A673 (cell line): Measurements from ENCODE around the gene ACIN1. TPM values are rescaled to one million over a fixed set of nuclear protein-coding genes. Genes with fewer than 3 reads are reported as not detected.

Experiments used
- BruUV-seq: library from RNA; stranded (reverse); fragments of 400-500 nt; replicated peaks from 2 replicates; lab custom pipeline; 2021; lab: Mats Ljungman, UMichigan
- CTCF ChIA-PET: fragments of 300-600 bp; sonication (Branson Sonifier 250); formaldehyde crosslinking; loops from one replicate; lab custom pipeline; 2022; ENCODE audit warnings: antibody characterized with exemption; lab: Charles Lee
- POLR2A ChIA-PET: fragments of 300-600 bp; sonication (Branson Sonifier 250); formaldehyde crosslinking; loops from one replicate; lab custom pipeline; 2022; ENCODE audit warnings: antibody characterized with exemption; ENCODE audit not compliant: low non-redundant PET; lab: Charles Lee
- DNase-seq: peaks from one replicate; pipeline ENCODE4 v3.0.0-alpha.2; 2015; ENCODE audit warnings: low spot score
- H3K27ac ChIP-seq: fragments of 200-600 bp; sonication (generic); 2 replicates; pipeline ENCODE4 v1.5.1; 2016; ENCODE audit warnings: mixed run types, low read depth, mild to moderate bottlenecking, mixed read lengths, antibody characterized with exemption, low read length; ENCODE audit not compliant: poor library complexity, severe bottlenecking
- H3K27me3 ChIP-seq: fragments of 200-600 bp; sonication (generic); replicated peaks from 2 replicates; pipeline ENCODE4 v1.6.1; 2017; ENCODE audit warnings: mixed run types, low read depth, mild to moderate bottlenecking, mixed read lengths, antibody characterized with exemption, low read length; ENCODE audit not compliant: insufficient read depth, poor library complexity
- H3K36me3 ChIP-seq: fragments of 200-600 bp; sonication (generic); 2 replicates; pipeline ENCODE4 v1.6.1; 2016; ENCODE audit warnings: mixed run types, mild to moderate bottlenecking, mixed read lengths, antibody characterized with exemption, low read length; ENCODE audit not compliant: insufficient read depth, poor library complexity, severe bottlenecking
- H3K4me1 ChIP-seq: fragments of 200-600 bp; sonication (generic); 2 replicates; pipeline ENCODE4 v1.6.1; 2017; ENCODE audit warnings: mixed run types, mild to moderate bottlenecking, mixed read lengths, antibody characterized with exemption, low read length; ENCODE audit not compliant: insufficient read depth, poor library complexity, severe bottlenecking
- H3K4me3 ChIP-seq: fragments of 200-600 bp; sonication (generic); 2 replicates; pipeline ENCODE4 v1.5.1; 2016; ENCODE audit warnings: low read depth, mixed run types, mild to moderate bottlenecking, mixed read lengths, low read length; ENCODE audit not compliant: poor library complexity, severe bottlenecking
- H3K9me3 ChIP-seq: fragments of 200-600 bp; sonication (generic); 2 replicates; pipeline ENCODE4 v1.6.1; 2016; ENCODE audit warnings: mixed run types, low read depth, mild to moderate bottlenecking, mixed read lengths, antibody characterized with exemption, low read length; ENCODE audit not compliant: poor library complexity, severe bottlenecking
- EZH2 ChIP-seq: fragments of 200-600 bp; sonication (generic); IDR thresholded peaks from 2 replicates; pipeline ENCODE4 v1.6.1; 2017; ENCODE audit warnings: borderline replicate concordance, low read depth, mild to moderate bottlenecking, mixed read lengths, antibody characterized with exemption, low read length; ENCODE audit not compliant: poor library complexity, severe bottlenecking
- intact Hi-C: fragments of 100-400 bp; cut with micrococcal nuclease; formaldehyde crosslinking; loops from one replicate; pipeline ENCODE4 v1.10.0; 2022; ENCODE audit not compliant: unreplicated experiment
- total RNA-seq: library from RNA; stranded (reverse); gene quantifications from 2 replicates; pipeline ENCODE4 v1.2.3, GENCODE V29; 2021
- TF ChIP-seq, protein P1 (sequence below): fragments of 300-800, 200-600 bp; sonication (generic); conservative IDR thresholded peaks from 2 replicates; pipeline ENCODE4 v1.5.1; 2017; ENCODE audit warnings: low read depth, mild to moderate bottlenecking, antibody characterized with exemption, low read length, moderate library complexity, mixed read lengths

ACIN1 gene
- total RNA-seq, 1 experiment from 2014 or later, result 339 TPM

DNA sequence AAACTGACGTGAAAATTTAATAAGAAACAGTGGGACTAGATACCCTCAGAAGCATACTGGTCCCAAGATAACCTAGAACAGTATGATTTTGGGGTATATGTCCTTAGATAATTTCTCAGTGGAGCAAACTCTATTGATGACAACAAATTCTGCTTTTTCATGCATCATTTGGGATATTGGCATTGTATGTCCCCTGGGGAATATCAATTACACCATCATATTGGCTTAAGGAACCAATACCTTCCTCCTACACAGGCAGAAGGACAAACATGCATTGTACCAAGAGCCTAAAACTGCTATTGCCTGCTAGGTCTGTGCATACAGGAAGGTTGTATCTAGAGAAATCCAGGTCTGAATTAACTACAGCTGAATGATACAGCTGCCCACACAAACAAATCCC is 20.0 kb downstream of the ACIN1 start:
- Histone ChIP-seq H3K27ac (no peak overlapping the region), H3K9me3 (no peaks in the 10 kb centered on the region), H3K4me3 (no peak overlapping the region), H3K4me1 (peaks cover 11% of the 10 kb centered on the region), H3K36me3 (peaks cover 76% of the 10 kb centered on the region), H3K27me3 (no peaks in the 10 kb centered on the region)
- intact Hi-C loops, result no loop called here
- TF ChIP-seq, protein P1, sequence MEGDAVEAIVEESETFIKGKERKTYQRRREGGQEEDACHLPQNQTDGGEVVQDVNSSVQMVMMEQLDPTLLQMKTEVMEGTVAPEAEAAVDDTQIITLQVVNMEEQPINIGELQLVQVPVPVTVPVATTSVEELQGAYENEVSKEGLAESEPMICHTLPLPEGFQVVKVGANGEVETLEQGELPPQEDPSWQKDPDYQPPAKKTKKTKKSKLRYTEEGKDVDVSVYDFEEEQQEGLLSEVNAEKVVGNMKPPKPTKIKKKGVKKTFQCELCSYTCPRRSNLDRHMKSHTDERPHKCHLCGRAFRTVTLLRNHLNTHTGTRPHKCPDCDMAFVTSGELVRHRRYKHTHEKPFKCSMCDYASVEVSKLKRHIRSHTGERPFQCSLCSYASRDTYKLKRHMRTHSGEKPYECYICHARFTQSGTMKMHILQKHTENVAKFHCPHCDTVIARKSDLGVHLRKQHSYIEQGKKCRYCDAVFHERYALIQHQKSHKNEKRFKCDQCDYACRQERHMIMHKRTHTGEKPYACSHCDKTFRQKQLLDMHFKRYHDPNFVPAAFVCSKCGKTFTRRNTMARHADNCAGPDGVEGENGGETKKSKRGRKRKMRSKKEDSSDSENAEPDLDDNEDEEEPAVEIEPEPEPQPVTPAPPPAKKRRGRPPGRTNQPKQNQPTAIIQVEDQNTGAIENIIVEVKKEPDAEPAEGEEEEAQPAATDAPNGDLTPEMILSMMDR, result no peak
- TF ChIP-seq EZH2, result no peak
- no peak for DNase-seq
- no TSS peak for BruUV-seq
- ChIA-PET POLR2A (no interaction called here), CTCF (no interaction called here)

DNA sequence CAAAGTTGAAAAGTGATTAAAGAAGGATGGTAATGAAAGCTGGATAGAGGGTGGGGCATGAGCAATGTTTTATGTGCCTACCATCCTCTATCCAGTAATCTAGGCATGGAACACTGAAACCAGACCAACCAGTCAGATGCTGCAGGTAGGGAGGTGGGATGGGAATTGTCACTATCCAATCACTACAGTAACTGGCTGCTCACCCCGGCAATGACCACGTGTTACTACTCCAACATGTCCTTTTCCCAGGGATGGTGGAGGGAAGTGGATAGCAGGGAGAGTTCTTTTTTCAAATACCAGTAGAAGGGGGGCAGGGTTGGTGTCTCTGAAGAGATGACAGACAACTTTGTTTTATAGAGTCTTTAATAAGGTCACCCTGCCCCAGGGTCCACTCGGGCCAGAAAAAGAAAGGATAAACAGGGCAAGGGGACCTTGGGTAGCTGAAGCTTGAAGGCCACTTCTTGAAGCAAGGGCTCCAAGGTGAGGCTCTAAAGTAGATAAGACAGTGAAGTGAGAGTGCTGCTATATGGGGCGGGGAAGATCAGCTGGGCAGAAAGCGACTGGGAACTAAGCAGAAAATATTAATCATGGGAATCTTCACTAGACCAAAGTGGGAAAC is 22.9 kb downstream of the ACIN1 start:
- no TSS peak for BruUV-seq
- H3K36me3 ChIP-seq, result peaks cover 71% of the 10 kb centered on the region
- peaks cover 30% of the 10 kb centered on the region for H3K4me1 ChIP-seq
- CTCF ChIA-PET, result interaction anchor here (0.6 to 1.5 kb wide), 4 partner anchors 23 to 86 kb away, joined by 3 to 4 read pairs (median 4); partner anchors contain the start of genes ACIN1 and C14orf119
- intact Hi-C loops, result no loop called here
- POLR2A ChIA-PET, result interaction anchor here (0.5 to 0.7 kb wide), 4 partner anchors 23 to 115 kb away, joined by 3 to 11 read pairs (median 4); partner anchors contain the start of genes ACIN1, C14orf119 and HAUS4
- peak overlapping the region; percentile 90 for H3K27ac ChIP-seq
- H3K4me3 ChIP-seq, result peak overlapping the region; percentile 86
- H3K9me3 ChIP-seq, result no peaks in the 10 kb centered on the region
- no peak for DNase-seq
- no peaks in the 10 kb centered on the region for H3K27me3 ChIP-seq
- no peak for TF ChIP-seq EZH2
- TF ChIP-seq, protein P1, result no peak

DNA sequence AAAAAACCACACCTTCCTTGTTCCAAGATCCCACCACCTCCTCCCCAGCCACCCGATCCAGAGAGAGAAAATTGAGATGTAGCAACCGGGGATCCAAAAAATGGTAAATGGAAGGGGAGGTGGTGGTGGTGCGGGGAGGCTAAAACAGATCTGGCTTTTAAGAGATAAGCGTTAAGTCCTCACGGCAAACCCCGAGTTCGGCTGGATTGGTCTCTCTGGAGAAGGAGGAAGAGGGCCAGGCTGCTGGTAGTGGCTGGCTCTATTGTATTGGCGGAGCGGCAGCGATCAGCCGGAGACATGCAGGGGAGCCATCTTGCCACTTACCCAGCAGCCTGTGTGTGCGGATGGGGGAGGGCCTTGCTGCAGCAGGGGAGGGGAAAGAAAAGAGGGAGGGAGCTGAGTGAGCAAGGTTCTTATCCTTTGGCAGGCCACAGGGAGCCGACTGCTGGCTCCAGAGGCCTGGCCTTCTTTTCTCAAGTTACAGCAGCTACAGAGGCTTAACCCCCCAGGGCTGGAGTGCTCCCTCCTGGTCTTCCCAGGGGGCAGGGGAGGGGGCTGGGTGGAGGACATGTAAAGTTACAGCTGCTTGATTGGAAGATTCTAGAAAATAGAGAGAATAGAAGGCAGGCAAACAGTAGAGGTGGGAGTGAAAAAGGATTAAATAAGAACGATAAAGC is 23.6 kb downstream of the ACIN1 start:
- POLR2A ChIA-PET, result interaction anchor here (0.5 to 0.7 kb wide), 4 partner anchors 23 to 114 kb away, joined by 3 to 11 read pairs (median 4); partner anchors contain the start of genes ACIN1, C14orf119 and HAUS4
- Histone ChIP-seq H3K4me1 (peaks cover 36% of the 10 kb centered on the region), H3K27me3 (no peaks in the 10 kb centered on the region), H3K9me3 (no peaks in the 10 kb centered on the region), H3K36me3 (peaks cover 71% of the 10 kb centered on the region), H3K4me3 (peak overlapping the region; percentile 86), H3K27ac (peak overlapping the region; percentile 90)
- intact Hi-C loops, result no loop called here
- DNase-seq, result peak; percentile 96
- no TSS peak for BruUV-seq
- no peak for TF ChIP-seq EZH2
- TF ChIP-seq, protein P1, result no peak
- CTCF ChIA-PET, result interaction anchor here (0.5 to 1.5 kb wide), 5 partner anchors 11 to 85 kb away, joined by 3 to 4 read pairs (median 4); partner anchors contain the start of genes ACIN1 and C14orf119
